Liver (tissue), 3 donors: Measurements from ENCODE around the gene TENT4B.

ENCODE experiments used
- HNF4A ChIP-seq, 2 donors: conservative IDR thresholded peaks; 2 replicates each; pipeline ENCODE4 v1.6.1; 2016; ENCODE audit warnings: antibody characterized with exemption in 2 of 2, mild to moderate bottlenecking in 2 of 2
- RAD21 ChIP-seq, 2 donors: IDR thresholded peaks; 2 replicates each; pipeline ENCODE4 v1.6.1; 2016; ENCODE audit warnings: antibody characterized with exemption in 2 of 2, mild to moderate bottlenecking in 2 of 2
- TAF1 ChIP-seq: conservative IDR thresholded peaks from 2 replicates; pipeline ENCODE4 v1.6.1; 2016; ENCODE audit warnings: antibody characterized with exemption, mild to moderate bottlenecking
- TF ChIP-seq, protein P1 (sequence below): fragments of 150-350 bp; IDR thresholded peaks from 2 replicates; pipeline ENCODE4 v1.5.1; 2017; ENCODE audit warnings: improper control_type of control experiment, low read depth, low read length; ENCODE audit not compliant: missing input control
- TF ChIP-seq, protein P2 (sequence below): IDR thresholded peaks from 2 replicates; pipeline ENCODE4 v1.6.1; 2016; ENCODE audit warnings: antibody characterized with exemption
- TF ChIP-seq, protein P3 (sequence below): IDR thresholded peaks from 2 replicates; pipeline ENCODE4 v1.6.1; 2016; ENCODE audit warnings: antibody characterized with exemption
- donor health status: healthy.
- donor health status: healthy.

DNA sequence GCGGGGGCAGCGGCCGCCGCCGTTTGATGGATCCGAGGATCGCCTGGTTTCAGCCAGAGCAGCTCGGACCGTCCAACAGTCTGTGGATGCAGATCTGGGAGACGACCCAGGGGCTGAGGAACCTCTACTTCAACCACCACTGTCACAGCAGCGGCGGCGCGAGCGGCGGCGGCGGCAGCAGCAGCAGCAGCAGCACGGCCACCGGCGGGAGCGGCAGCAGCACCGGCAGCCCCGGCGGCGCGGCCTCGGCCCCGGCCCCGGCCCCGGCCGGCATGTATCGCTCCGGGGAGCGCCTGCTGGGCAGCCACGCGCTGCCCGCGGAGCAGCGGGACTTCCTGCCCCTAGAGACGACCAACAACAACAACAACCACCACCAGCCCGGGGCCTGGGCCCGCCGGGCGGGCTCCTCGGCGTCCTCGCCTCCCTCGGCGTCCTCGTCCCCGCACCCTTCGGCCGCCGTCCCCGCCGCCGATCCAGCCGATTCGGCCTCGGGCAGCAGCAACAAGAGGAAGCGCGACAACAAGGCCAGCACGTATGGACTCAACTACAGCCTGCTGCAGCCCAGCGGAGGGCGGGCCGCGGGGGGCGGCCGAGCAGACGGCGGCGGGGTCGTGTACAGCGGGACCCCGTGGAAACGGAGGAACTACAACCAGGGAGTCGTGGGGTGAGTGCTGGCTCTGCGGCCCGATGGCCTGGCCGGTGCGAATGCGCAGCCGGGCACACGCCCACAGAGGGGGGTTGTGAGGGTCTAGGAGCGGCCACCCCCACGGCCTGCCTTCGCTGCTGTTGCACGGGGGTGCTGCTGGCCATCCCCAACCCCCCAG lies 702 bp downstream of the TENT4B start:
- TF ChIP-seq, protein P1, sequence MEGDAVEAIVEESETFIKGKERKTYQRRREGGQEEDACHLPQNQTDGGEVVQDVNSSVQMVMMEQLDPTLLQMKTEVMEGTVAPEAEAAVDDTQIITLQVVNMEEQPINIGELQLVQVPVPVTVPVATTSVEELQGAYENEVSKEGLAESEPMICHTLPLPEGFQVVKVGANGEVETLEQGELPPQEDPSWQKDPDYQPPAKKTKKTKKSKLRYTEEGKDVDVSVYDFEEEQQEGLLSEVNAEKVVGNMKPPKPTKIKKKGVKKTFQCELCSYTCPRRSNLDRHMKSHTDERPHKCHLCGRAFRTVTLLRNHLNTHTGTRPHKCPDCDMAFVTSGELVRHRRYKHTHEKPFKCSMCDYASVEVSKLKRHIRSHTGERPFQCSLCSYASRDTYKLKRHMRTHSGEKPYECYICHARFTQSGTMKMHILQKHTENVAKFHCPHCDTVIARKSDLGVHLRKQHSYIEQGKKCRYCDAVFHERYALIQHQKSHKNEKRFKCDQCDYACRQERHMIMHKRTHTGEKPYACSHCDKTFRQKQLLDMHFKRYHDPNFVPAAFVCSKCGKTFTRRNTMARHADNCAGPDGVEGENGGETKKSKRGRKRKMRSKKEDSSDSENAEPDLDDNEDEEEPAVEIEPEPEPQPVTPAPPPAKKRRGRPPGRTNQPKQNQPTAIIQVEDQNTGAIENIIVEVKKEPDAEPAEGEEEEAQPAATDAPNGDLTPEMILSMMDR, result no peak
- no peak for TF ChIP-seq RAD21 (IDR thresholded peaks at IDR 0.05)
- no peak for TF ChIP-seq HNF4A (conservative IDR thresholded peaks at IDR 0.05)
- TF ChIP-seq, protein P2, sequence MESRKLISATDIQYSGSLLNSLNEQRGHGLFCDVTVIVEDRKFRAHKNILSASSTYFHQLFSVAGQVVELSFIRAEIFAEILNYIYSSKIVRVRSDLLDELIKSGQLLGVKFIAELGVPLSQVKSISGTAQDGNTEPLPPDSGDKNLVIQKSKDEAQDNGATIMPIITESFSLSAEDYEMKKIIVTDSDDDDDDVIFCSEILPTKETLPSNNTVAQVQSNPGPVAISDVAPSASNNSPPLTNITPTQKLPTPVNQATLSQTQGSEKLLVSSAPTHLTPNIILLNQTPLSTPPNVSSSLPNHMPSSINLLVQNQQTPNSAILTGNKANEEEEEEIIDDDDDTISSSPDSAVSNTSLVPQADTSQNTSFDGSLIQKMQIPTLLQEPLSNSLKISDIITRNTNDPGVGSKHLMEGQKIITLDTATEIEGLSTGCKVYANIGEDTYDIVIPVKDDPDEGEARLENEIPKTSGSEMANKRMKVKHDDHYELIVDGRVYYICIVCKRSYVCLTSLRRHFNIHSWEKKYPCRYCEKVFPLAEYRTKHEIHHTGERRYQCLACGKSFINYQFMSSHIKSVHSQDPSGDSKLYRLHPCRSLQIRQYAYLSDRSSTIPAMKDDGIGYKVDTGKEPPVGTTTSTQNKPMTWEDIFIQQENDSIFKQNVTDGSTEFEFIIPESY, result no peak
- TF ChIP-seq TAF1, result no peak
- TF ChIP-seq, protein P3, sequence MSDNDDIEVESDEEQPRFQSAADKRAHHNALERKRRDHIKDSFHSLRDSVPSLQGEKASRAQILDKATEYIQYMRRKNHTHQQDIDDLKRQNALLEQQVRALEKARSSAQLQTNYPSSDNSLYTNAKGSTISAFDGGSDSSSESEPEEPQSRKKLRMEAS, result no peak
